Neural cell (in vitro differentiated cells): ENCODE results near the gene PDE2A. TPM values are rescaled to one million over a fixed set of nuclear protein-coding genes. Genes with fewer than 3 reads are reported as not detected.

Source experiments
- H2AFZ ChIP-seq: fragments of 200-600, 300-800 bp; sonication (generic), shearing (Covaris generic); 2 replicates; pipeline ENCODE4 v1.6.0; 2014; ENCODE audit warnings: low read depth, mild to moderate bottlenecking, antibody characterized with exemption, low read length, moderate library complexity
- H3F3A ChIP-seq: fragments of 200-600 bp; shearing (Covaris generic); 2 replicates; pipeline ENCODE4 v1.6.1; 2016; ENCODE audit warnings: mild to moderate bottlenecking, moderate library complexity, mixed read lengths, antibody characterized with exemption, low read length; ENCODE audit not compliant: insufficient read depth, poor library complexity, severe bottlenecking
- H3K27ac ChIP-seq: fragments of 200-600, 300-800 bp; sonication (generic), shearing (Covaris generic); 2 replicates; pipeline ENCODE4 v1.5.1; 2014; ENCODE audit warnings: mild to moderate bottlenecking, low read length, moderate library complexity
- H3K27me3 ChIP-seq: fragments of 300-800, 200-600 bp; sonication (generic), shearing (Covaris generic); 2 replicates; pipeline ENCODE4 v1.6.0; 2014; ENCODE audit warnings: mild to moderate bottlenecking, low read depth, low read length, moderate library complexity; ENCODE audit not compliant: insufficient read depth
- H3K36me3 ChIP-seq: fragments of 300-800, 200-600 bp; sonication (generic), shearing (Covaris generic); 2 replicates; pipeline ENCODE4 v1.5.1; 2014; ENCODE audit warnings: mild to moderate bottlenecking, antibody characterized with exemption, low read length, moderate library complexity; ENCODE audit not compliant: insufficient read depth
- H3K4me2 ChIP-seq: fragments of 300-800, 200-600 bp; sonication (generic), shearing (Covaris generic); 2 replicates; pipeline ENCODE4 v1.6.0; 2014; ENCODE audit warnings: mild to moderate bottlenecking, low read length
- H3K4me3 ChIP-seq: fragments of 300-800, 200-600 bp; sonication (generic), shearing (Covaris generic); 2 replicates; pipeline ENCODE4 v1.5.1; 2014; ENCODE audit warnings: mild to moderate bottlenecking, low read length, moderate library complexity
- H3K79me2 ChIP-seq: fragments of 200-600 bp; shearing (Covaris generic); replicated peaks from 2 replicates; pipeline ENCODE4 v1.6.0; 2014; ENCODE audit warnings: mild to moderate bottlenecking, low read length, moderate library complexity; ENCODE audit not compliant: insufficient read depth
- H3K9ac ChIP-seq: fragments of 300-800, 200-600 bp; sonication (generic), shearing (Covaris generic); 2 replicates; pipeline ENCODE4 v1.6.1; 2016; ENCODE audit warnings: mild to moderate bottlenecking, low read length, mixed read lengths
- H3K9me2 ChIP-seq: fragments of 200-600 bp; shearing (Covaris generic); 2 replicates; pipeline ENCODE4 v1.6.1; 2016; ENCODE audit warnings: mild to moderate bottlenecking, low read length, mixed read lengths; ENCODE audit not compliant: insufficient read depth
- H3K9me3 ChIP-seq: fragments of 200-600, 300-800 bp; sonication (generic), shearing (Covaris generic); 2 replicates; pipeline ENCODE4 v1.6.1; 2016; ENCODE audit warnings: mild to moderate bottlenecking, mixed run types, low read length, moderate library complexity, mixed read lengths
- H4K20me1 ChIP-seq: fragments of 200-600 bp; shearing (Covaris generic); 2 replicates; pipeline ENCODE4 v1.6.1; 2016; ENCODE audit warnings: mild to moderate bottlenecking, mixed run types; ENCODE audit not compliant: insufficient read depth
- EP300 ChIP-seq: fragments of 450-650 bp; conservative IDR thresholded peaks from 2 replicates; pipeline ENCODE4 v1.6.1; 2014; ENCODE audit warnings: antibody characterized with exemption, mild to moderate bottlenecking, moderate library complexity; ENCODE audit not compliant: poor library complexity, severe bottlenecking
- EZH2 ChIP-seq: fragments of 200-600, 300-800 bp; shearing (Covaris generic), sonication (generic); IDR thresholded peaks from 2 replicates; pipeline ENCODE4 v1.6.1; 2014; ENCODE audit warnings: antibody characterized with exemption, low read length, borderline replicate concordance, mild to moderate bottlenecking; ENCODE audit not compliant: insufficient read depth, poor library complexity, severe bottlenecking
- MXI1 ChIP-seq: fragments of 450-650 bp; conservative IDR thresholded peaks from 2 replicates; pipeline ENCODE4 v1.6.1; 2014; ENCODE audit warnings: antibody characterized with exemption, mild to moderate bottlenecking; ENCODE audit not compliant: poor library complexity, severe bottlenecking
- POLR2AphosphoS5 ChIP-seq: IDR thresholded peaks from 2 replicates; pipeline ENCODE4 v1.6.1; 2012
- RAD21 ChIP-seq: fragments of 450-650 bp; conservative IDR thresholded peaks from 2 replicates; pipeline ENCODE4 v1.6.1; 2014; ENCODE audit warnings: antibody characterized with exemption, mild to moderate bottlenecking, moderate library complexity
- SMC3 ChIP-seq: fragments of 450-650 bp; conservative IDR thresholded peaks from 2 replicates; pipeline ENCODE4 v1.6.1; 2014; ENCODE audit warnings: antibody characterized with exemption, mild to moderate bottlenecking, moderate library complexity; ENCODE audit not compliant: poor library complexity
- TAF1 ChIP-seq: IDR thresholded peaks from 2 replicates; pipeline ENCODE4 v1.6.1; 2012; ENCODE audit warnings: low read depth
- polyA plus RNA-seq: library from polyadenylated mRNA; depleted of rRNA; stranded (reverse); fragments of >200 nt; gene quantifications from 2 replicates; pipeline ENCODE4 v1.2.3, GENCODE V29; 2014
- TF ChIP-seq, protein P1 (sequence below): IDR thresholded peaks from 2 replicates; pipeline ENCODE4 v1.6.1; 2012; ENCODE audit warnings: borderline replicate concordance
- TF ChIP-seq, protein P2 (sequence below): fragments of 450-650 bp; IDR thresholded peaks from 2 replicates; pipeline ENCODE4 v1.5.1; 2014; ENCODE audit warnings: antibody characterized with exemption, mild to moderate bottlenecking, moderate library complexity; ENCODE audit not compliant: poor library complexity, severe bottlenecking

Gene PDE2A
- polyA plus RNA-seq, 1 donor from 2014 or later = 11.6 TPM

DNA sequence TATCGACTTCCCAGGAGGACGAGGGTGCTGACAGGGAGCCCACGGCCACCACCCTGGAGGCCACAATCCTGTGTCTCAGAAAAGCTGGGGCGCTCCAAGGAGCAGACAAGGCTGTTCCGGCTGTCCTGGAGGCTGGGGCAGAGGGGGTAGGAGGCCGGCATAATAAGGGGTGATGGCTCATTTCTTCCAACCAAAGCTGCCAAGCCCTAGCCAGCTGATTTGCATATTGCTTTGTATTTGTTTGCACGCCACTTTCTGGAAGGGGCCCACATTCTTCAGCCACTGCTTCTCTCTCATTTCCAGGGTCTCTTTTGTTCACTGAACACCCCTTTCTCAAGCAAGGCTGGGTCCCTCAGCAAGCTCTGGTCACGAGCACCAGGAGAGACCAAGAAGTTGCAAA lies 4.7 kb downstream of the PDE2A start:
- H3K4me2 ChIP-seq = no peak overlapping the region
- H3K27me3 ChIP-seq = no peaks in the 10 kb centered on the region
- no peaks in the 10 kb centered on the region for H3K79me2 ChIP-seq
- no peak overlapping the region for H3K9ac ChIP-seq
- H4K20me1 ChIP-seq = no peaks in the 10 kb centered on the region
- H3K27ac ChIP-seq = no peak overlapping the region
- no peaks in the 10 kb centered on the region for H3K9me2 ChIP-seq
- H3K36me3 ChIP-seq = no peaks in the 10 kb centered on the region
- no peaks in the 10 kb centered on the region for H3K9me3 ChIP-seq
- H2AFZ ChIP-seq = no peak overlapping the region
- H3F3A ChIP-seq = no peaks in the 10 kb centered on the region
- TF ChIP-seq EP300 = no peak
- TF ChIP-seq, protein P1, sequence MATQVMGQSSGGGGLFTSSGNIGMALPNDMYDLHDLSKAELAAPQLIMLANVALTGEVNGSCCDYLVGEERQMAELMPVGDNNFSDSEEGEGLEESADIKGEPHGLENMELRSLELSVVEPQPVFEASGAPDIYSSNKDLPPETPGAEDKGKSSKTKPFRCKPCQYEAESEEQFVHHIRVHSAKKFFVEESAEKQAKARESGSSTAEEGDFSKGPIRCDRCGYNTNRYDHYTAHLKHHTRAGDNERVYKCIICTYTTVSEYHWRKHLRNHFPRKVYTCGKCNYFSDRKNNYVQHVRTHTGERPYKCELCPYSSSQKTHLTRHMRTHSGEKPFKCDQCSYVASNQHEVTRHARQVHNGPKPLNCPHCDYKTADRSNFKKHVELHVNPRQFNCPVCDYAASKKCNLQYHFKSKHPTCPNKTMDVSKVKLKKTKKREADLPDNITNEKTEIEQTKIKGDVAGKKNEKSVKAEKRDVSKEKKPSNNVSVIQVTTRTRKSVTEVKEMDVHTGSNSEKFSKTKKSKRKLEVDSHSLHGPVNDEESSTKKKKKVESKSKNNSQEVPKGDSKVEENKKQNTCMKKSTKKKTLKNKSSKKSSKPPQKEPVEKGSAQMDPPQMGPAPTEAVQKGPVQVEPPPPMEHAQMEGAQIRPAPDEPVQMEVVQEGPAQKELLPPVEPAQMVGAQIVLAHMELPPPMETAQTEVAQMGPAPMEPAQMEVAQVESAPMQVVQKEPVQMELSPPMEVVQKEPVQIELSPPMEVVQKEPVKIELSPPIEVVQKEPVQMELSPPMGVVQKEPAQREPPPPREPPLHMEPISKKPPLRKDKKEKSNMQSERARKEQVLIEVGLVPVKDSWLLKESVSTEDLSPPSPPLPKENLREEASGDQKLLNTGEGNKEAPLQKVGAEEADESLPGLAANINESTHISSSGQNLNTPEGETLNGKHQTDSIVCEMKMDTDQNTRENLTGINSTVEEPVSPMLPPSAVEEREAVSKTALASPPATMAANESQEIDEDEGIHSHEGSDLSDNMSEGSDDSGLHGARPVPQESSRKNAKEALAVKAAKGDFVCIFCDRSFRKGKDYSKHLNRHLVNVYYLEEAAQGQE = no peak
- TF ChIP-seq MXI1 = no peak
- no peak for TF ChIP-seq RAD21
- no peak overlapping the region for H3K4me3 ChIP-seq

DNA sequence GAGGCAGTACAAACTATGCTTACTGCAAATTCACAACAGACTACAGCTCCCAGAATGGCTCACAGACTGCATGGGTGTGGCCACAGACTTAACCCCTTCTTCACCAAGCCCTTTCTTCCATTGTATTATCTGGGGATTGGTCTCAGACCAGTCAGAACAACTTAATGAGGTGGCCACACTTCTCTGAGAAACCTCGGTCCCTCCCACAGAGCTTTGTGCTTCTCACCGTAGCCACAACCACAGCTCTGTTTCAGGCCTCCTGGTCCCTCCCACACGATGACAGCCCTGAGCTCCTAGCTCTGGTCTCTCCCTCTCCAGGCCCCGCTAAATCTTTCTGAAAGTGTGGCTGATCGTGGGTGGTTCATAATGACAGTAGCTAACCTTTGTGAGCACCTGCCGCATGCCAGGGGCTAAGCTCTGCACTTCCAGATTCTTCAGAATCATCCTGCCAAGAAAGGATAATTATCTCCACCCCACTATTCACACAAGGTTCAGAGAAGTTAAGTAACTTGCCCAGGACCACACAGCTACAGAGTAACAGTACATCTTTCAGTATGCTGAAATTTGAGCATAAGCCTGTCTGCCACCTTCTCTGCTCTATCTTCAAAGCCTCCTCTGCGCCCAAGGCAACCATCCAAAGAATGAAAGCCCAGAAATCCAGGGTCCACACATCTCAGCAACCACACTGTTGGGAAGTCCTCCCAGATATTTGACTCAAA lies 5.4 kb downstream of the PDE2A start:
- Histone ChIP-seq H2AFZ (no peak overlapping the region), H3K9me2 (no peaks in the 10 kb centered on the region), H3K27me3 (no peaks in the 10 kb centered on the region), H3K27ac (no peak overlapping the region), H3K4me2 (no peak overlapping the region), H3K79me2 (no peaks in the 10 kb centered on the region), H3K9ac (no peak overlapping the region), H3K4me3 (no peak overlapping the region), H3F3A (no peaks in the 10 kb centered on the region), H3K9me3 (no peaks in the 10 kb centered on the region), H4K20me1 (no peaks in the 10 kb centered on the region), H3K36me3 (no peaks in the 10 kb centered on the region)
- TF ChIP-seq EP300 (no peak), POLR2AphosphoS5 (no peak), SMC3 (no peak), TAF1 (no peak), RAD21 (no peak), MXI1 (no peak), EZH2 (no peak)
- TF ChIP-seq, protein P2, sequence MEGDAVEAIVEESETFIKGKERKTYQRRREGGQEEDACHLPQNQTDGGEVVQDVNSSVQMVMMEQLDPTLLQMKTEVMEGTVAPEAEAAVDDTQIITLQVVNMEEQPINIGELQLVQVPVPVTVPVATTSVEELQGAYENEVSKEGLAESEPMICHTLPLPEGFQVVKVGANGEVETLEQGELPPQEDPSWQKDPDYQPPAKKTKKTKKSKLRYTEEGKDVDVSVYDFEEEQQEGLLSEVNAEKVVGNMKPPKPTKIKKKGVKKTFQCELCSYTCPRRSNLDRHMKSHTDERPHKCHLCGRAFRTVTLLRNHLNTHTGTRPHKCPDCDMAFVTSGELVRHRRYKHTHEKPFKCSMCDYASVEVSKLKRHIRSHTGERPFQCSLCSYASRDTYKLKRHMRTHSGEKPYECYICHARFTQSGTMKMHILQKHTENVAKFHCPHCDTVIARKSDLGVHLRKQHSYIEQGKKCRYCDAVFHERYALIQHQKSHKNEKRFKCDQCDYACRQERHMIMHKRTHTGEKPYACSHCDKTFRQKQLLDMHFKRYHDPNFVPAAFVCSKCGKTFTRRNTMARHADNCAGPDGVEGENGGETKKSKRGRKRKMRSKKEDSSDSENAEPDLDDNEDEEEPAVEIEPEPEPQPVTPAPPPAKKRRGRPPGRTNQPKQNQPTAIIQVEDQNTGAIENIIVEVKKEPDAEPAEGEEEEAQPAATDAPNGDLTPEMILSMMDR = no peak
- TF ChIP-seq, protein P1 = no peak
